Urinary bladder (tissue), 4 donors: ENCODE results near the gene PAF1. TPM values are rescaled to one million over a fixed set of nuclear protein-coding genes. Genes with fewer than 3 reads are reported as not detected.

Experiments
- DNase-seq: peaks from one replicate; pipeline ENCODE4 v3.0.0-alpha.2; 2015; ENCODE audit errors: extremely low spot score
- H3K27ac ChIP-seq: one replicate; pipeline ENCODE4 v1.5.1; 2013; ENCODE audit warnings: low read depth, mild to moderate bottlenecking, moderate library complexity
- H3K36me3 ChIP-seq: one replicate; pipeline ENCODE4 v1.6.1; 2013; ENCODE audit warnings: mild to moderate bottlenecking, moderate library complexity; ENCODE audit not compliant: insufficient read depth
- H3K4me1 ChIP-seq: one replicate; pipeline ENCODE4 v1.6.1; 2013; ENCODE audit warnings: mild to moderate bottlenecking, moderate library complexity; ENCODE audit not compliant: insufficient read depth
- H3K4me3 ChIP-seq: one replicate; pipeline ENCODE4 v1.5.1; 2013; ENCODE audit warnings: low read depth, low read length
- WGBS: extraction: QIAGEN DNeasy Blood & Tissue Kit; methylation state at CpG from one replicate; pipeline ENCODE4 v1.1.7; 2013; 5-methylcytosine and 5-hydroxymethylcytosine counted together
- polyA plus RNA-seq: library from polyadenylated mRNA; stranded (reverse); fragments of 200-250 nt; gene quantifications from one replicate; pipeline ENCODE4 v1.2.3, GENCODE V29; 2013
- total RNA-seq: library from RNA; depleted of rRNA; stranded (reverse); fragments of >200 nt; gene quantifications from one replicate; pipeline ENCODE4 v1.2.3, GENCODE V29; 2014
- donor health status: healthy with polysubstance abuse.
- donor health status: healthy.

PAF1 gene
- total RNA-seq = 11.7 TPM
- 52.8 TPM for polyA plus RNA-seq

DNA sequence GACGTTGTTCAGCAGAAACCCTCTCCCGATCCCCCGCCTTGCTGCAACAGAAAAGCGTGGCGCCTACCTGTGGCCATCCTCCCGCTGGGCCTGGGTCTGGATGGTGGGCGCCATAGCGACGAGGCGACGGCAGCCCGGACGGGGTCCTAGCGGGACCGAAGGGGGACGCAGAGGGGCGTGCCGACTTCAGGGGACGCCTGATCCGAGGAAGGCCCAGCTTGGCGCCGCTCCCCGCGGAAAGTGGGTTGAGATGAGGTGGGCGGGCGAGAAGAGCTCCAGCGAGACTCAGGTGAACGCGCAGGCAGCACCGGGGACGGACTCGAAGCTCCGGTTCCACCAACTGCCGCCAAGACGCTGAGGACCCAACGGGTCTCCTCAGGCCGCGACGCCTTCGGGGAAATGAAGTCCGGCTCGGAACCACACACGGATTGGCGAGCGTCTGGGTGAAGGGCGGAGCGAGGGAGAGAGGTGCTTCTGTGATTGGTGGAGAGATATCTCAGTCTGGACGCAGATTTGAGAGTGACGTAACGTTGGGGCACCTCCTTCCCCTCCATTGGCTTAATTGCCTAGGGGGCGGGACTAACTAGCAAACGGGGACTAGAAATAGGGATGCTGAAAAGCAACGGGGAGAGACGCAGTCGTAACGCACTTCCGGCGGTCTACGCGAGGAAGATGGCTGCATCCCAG, at the start of gene PAF1, which contains the start of gene MED29:
Gene PAF1 (minus strand): TSS at position 356 of the 687 bp plus-strand sequence. CDS start 242 bp downstream, at position 114.
Gene MED29 (plus strand): TSS at position 628 of the 687 bp plus-strand sequence. CDS start 45 bp downstream, at position 673.
- no peaks in the 10 kb centered on the region for H3K4me1 ChIP-seq
- peak within 1 kb of the TSS; percentile 96 for H3K27ac ChIP-seq
- WGBS = under 1% methylated on average over 60 of the region's 60 CpGs
- peak; percentile 100 for DNase-seq
- H3K36me3 ChIP-seq = no peaks in the 10 kb centered on the region
- H3K4me3 ChIP-seq = peak within 1 kb of the TSS; percentile 62

DNA sequence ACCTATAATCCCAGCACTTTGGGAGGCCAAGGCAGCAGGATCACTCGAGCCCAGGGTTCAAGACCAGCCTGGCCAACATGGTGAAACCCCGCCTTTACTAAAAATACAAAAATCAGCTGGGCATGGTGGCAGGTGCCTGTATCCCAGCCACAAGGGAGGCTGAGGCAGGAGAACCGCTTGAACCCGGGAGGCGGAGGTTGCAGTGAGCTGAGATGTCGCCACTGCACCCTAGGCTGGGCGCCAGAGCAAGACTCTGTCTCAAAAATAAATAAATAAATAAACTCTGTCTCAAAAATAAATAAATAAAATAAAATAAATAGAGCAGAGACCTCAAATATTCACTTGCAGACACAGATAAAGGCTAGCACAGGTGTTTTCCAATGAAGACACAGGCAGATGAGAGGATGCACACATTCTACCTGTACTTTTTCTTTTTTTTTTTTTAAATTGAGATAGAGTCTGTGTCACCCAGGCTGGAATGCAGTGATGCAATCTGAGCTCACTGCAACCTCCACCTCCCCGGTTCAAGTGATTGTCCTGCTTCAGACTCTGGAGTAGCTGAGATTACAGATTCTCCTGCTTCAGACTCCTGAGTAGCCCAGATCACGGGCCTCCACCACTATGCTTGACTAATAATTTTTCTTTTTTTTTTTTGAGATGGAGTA, 47.5 kb upstream of the PAF1 start:
- no peak for DNase-seq
- no peak overlapping the region for H3K4me3 ChIP-seq
- no peak overlapping the region for H3K27ac ChIP-seq
- H3K4me1 ChIP-seq = no peaks in the 10 kb centered on the region
- 82% methylated on average over 9 of the region's 9 CpGs for WGBS
- no peaks in the 10 kb centered on the region for H3K36me3 ChIP-seq

GRCh38 chr19:39436350-39436716, 45.4 kb upstream of the PAF1 start:
- H3K27ac ChIP-seq = peak overlapping the region; percentile 66
- peak overlapping the region; percentile 34 for H3K4me3 ChIP-seq
- H3K4me1 ChIP-seq = no peaks in the 10 kb centered on the region
- H3K36me3 ChIP-seq = peaks cover 4% of the 10 kb centered on the region
- no peak for DNase-seq
- 0% methylated on average over 2 of the region's 2 CpGs for WGBS

DNA sequence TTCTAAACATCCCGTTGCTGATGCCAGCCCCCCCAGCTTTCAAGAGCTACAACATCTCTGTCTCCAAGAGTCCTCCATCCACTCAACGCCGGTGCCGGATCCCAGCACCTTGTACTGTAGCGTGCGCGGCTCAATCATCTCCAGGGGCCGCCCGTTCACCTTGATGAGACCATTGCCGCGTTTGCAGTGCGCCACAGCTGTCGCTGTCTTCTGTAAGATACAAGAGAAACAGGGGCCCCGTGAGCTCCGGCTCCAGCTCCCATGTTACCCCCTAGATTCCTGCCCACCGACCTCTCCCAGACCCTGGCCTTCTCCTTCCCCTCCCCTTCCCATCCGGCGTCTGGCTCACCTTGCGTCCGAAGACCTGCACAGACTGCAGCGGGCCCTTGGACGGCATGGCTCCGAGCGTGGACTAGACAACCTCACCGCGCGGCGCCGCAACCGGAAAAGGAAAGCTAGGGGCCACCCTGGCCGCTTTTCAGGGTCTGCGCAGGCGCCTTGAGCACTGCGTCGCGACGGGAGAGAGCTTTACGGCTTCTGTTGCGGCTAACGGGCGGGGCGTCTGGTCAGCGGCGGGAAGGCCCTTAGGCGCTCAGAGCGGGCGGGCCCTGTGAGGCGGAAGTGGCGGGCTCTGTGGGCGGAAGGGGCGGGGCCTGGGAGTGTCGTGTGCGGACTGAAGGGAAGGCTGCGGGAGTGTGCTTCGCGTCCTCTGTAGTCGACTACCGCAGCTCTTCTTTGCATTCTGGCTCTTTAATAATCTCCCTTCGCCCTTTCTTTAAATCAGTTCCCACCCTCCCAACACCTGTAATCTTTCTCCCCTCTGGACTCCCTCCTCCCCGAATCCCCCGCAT, 44.8 kb upstream of the PAF1 start, which contains the start of gene RPS16:
Gene RPS16 (minus strand): TSS at position 451 of the 851 bp plus-strand sequence. CDS start 54 bp downstream, at position 397.
- H3K4me1 ChIP-seq = no peaks in the 10 kb centered on the region
- DNase-seq = peak; percentile 97
- peaks cover 4% of the 10 kb centered on the region for H3K36me3 ChIP-seq
- H3K27ac ChIP-seq = peak within 1 kb of the TSS; percentile 66
- H3K4me3 ChIP-seq = peak within 1 kb of the TSS; percentile 92
- WGBS = under 1% methylated on average over 61 of the region's 61 CpGs

GRCh38 chr19:39434123-39435076, 43.5 kb upstream of the PAF1 start:
- H3K27ac ChIP-seq = no peak overlapping the region
- peaks cover 4% of the 10 kb centered on the region for H3K36me3 ChIP-seq
- no peak overlapping the region for H3K4me3 ChIP-seq
- no peaks in the 10 kb centered on the region for H3K4me1 ChIP-seq
- no peak for DNase-seq
- WGBS = 55% methylated on average over 10 of the region's 10 CpGs

DNA sequence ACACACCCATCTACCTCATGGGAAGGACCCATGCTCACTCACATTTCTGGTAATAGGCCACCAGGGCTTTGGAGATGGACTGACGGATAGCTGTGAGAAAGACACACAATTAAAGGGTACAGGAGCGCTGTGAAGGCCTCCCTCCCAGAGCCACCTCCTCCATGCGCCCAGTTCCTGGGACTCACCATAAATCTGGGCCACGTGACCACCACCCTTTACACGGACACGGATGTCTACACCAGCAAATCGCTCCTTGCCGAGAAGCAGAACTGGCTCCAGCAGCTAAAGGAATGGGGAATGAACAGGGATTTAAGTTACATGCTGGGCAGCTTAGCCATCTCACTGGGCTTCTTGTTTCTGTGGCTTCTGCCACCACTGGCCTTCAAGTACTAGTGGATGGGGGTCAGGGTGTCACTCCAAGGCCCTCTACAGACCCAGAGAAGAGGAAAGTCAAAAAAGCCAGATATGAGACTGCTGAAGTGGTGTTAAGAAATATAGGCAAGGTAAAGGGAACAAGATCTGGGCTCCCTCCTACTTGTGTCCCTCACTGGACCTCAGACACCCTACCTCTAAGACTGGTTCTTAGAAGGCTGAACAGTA, 42.7 kb upstream of the PAF1 start:
- 96% methylated on average over 8 of the region's 8 CpGs for WGBS
- no peak for DNase-seq
- H3K27ac ChIP-seq = no peak overlapping the region
- H3K4me1 ChIP-seq = no peaks in the 10 kb centered on the region
- peaks cover 4% of the 10 kb centered on the region for H3K36me3 ChIP-seq
- no peak overlapping the region for H3K4me3 ChIP-seq

DNA sequence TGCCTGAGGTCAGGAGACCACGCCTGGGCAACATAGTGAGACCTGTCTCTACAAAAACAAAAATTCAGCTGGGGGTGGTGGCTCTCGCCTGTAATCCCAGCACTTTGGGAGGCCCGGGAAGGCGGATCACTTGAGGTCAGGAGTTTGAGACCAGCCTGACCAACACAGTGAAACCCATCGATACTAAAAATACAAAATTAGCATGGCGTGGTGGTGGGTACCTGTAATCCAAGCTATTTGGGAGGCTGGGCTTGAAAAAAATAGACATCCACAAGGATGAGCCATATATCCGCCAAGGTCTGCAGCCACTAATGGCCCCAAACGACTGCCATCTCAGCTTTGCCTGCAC, 41.7 kb upstream of the PAF1 start:
- no peak for DNase-seq
- peaks cover 4% of the 10 kb centered on the region for H3K36me3 ChIP-seq
- WGBS = 88% methylated on average over 8 of the region's 8 CpGs
- H3K4me1 ChIP-seq = no peaks in the 10 kb centered on the region
- H3K27ac ChIP-seq = no peak overlapping the region
- H3K4me3 ChIP-seq = no peak overlapping the region

- no peak for DNase-seq
- no peak overlapping the region for H3K27ac ChIP-seq
- WGBS = 62% methylated on average over 25 of the region's 25 CpGs
- H3K4me1 ChIP-seq = no peaks in the 10 kb centered on the region
- peaks cover 4% of the 10 kb centered on the region for H3K36me3 ChIP-seq
- H3K4me3 ChIP-seq = no peak overlapping the region
These were observed 40.0 kb upstream of the PAF1 start for GRCh38 chr19:39430675-39431593.

- Histone ChIP-seq H3K27ac (no peak overlapping the region), H3K4me3 (no peak overlapping the region), H3K36me3 (peaks cover 4% of the 10 kb centered on the region), H3K4me1 (no peaks in the 10 kb centered on the region)
- DNase-seq = peak; percentile 40
- WGBS = 12% methylated on average over 23 of the region's 23 CpGs
These were observed 37.6 kb upstream of the PAF1 start for GRCh38 chr19:39428283-39429112.

DNA sequence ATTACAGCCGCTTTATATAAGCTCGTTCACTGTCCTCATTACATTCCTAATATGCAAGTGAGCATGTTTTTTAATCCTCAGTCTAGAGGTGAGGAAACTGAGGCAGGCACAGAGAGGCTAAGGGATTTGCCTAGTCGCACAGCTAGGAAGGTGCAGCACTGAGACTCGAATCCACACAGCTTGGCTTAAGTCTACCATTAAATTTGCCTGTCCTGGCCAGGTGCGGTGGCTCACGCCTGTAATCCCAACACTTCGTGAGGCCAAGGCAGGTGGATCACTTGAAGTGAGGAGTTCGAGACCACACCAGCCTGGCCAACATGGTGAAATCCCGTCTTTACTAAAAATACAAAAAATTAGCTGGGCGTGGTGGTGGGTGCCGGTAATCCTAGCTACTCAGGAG, 36.8 kb upstream of the PAF1 start:
- no peak overlapping the region for H3K4me3 ChIP-seq
- 88% methylated on average over 11 of the region's 11 CpGs for WGBS
- peaks cover under 1% of the 10 kb centered on the region for H3K36me3 ChIP-seq
- no peak overlapping the region for H3K27ac ChIP-seq
- no peak for DNase-seq
- H3K4me1 ChIP-seq = no peaks in the 10 kb centered on the region

DNA sequence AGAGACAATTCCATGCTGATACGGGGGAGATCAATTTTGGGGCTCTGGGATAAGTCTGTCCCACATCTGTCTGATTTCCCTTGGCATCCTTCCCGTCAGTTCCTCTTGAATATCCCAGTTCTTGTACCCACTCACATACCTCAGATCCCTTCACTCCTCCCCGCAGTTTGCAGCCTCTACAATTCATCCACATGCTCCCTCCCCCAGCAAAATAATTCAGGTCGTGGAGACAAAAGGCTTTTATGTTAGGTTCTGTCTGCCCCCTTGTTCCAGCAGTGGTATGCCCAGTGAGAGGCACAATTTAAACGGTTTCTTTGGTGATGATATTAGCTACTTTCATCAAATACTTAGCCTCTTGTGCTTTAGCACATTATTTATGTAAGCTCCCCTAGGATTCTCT, 35.3 kb upstream of the PAF1 start:
- 66% methylated on average over 5 of the region's 5 CpGs for WGBS
- Histone ChIP-seq H3K27ac (no peak overlapping the region), H3K4me1 (no peaks in the 10 kb centered on the region), H3K36me3 (no peaks in the 10 kb centered on the region), H3K4me3 (no peak overlapping the region)
- no peak for DNase-seq
